CD4-positive, alpha-beta memory T cell (primary cell): Measurements from ENCODE around the gene YTHDF1. TPM values are rescaled to one million over a fixed set of nuclear protein-coding genes. Genes with fewer than 3 reads are reported as not detected.

Experiments used
- CTCF ChIA-PET: fragments of 350-600 bp; sonication (Branson Sonifier 250); formaldehyde crosslinking; loops from one replicate; lab custom pipeline; 2021; ENCODE audit warnings: inconsistent platforms; ENCODE audit not compliant: partially characterized antibody; lab: Charles Lee
- POLR2A ChIA-PET: fragments of 350-600 bp; sonication (Branson Sonifier 250); formaldehyde crosslinking; loops from one replicate; lab custom pipeline; 2021; ENCODE audit not compliant: partially characterized antibody; lab: Charles Lee
- DNase-seq, 5 donors: peaks; one replicate each; pipeline versions ENCODE4 v3.0.0 to v3.0.0-alpha.2; 2020 to 2022; ENCODE audit warnings: mixed read lengths in 1 of 5
- H3K27ac ChIP-seq: one replicate; pipeline ENCODE4 v1.7.0; 2013; ENCODE audit warnings: low read depth, low read length
- H3K27me3 ChIP-seq: 2 replicates; pipeline ENCODE4 v1.7.0; 2013; ENCODE audit warnings: mild to moderate bottlenecking, low read length, moderate library complexity; ENCODE audit not compliant: insufficient read depth
- H3K36me3 ChIP-seq: 2 replicates; pipeline ENCODE4 v1.7.0; 2013; ENCODE audit warnings: mild to moderate bottlenecking, low read length, moderate library complexity; ENCODE audit not compliant: insufficient read depth
- H3K4me1 ChIP-seq: 2 replicates; pipeline ENCODE4 v1.7.0; 2013; ENCODE audit warnings: mild to moderate bottlenecking, low read length, moderate library complexity; ENCODE audit not compliant: insufficient read depth
- H3K4me3 ChIP-seq, 2 donors: one replicate each; pipeline ENCODE4 v1.7.0; 2013; ENCODE audit warnings: low read length in 2 of 2, mild to moderate bottlenecking in 1 of 2
- H3K9me3 ChIP-seq, 2 donors: one replicate each; pipeline ENCODE4 v1.7.0; 2013; ENCODE audit warnings: low read length in 2 of 2, control low read depth in 1 of 2; ENCODE audit not compliant: control insufficient read depth in 1 of 2
- H3K27ac Mint-ChIP-seq, 7 donors: one replicate each; pipeline ENCODE4 v1.8.0; 2020 to 2021; ENCODE audit warnings: mixed read lengths in 7 of 7, mild to moderate bottlenecking in 6 of 7, inconsistent platforms in 3 of 7, moderate library complexity in 3 of 7
- H3K27me3 Mint-ChIP-seq, 2 donors: one replicate each; pipeline ENCODE4 v1.8.0; 2020 to 2021; ENCODE audit warnings: mixed read lengths in 2 of 2
- H3K36me3 Mint-ChIP-seq, 2 donors: one replicate each; pipeline ENCODE4 v1.8.0; 2020 to 2021; ENCODE audit warnings: mixed read lengths in 2 of 2, inconsistent platforms in 1 of 2, mild to moderate bottlenecking in 1 of 2
- H3K4me1 Mint-ChIP-seq, 4 donors: one replicate each; pipeline ENCODE4 v1.8.0; 2020 to 2021; ENCODE audit warnings: mixed read lengths in 4 of 4, mild to moderate bottlenecking in 1 of 4
- H3K4me3 Mint-ChIP-seq, 8 donors: one replicate each; pipeline ENCODE4 v1.8.0; 2020 to 2021; ENCODE audit warnings: mixed read lengths in 8 of 8, mild to moderate bottlenecking in 7 of 8, moderate library complexity in 6 of 8, inconsistent platforms in 3 of 8
- H3K9me3 Mint-ChIP-seq, 8 donors: one replicate each; pipeline ENCODE4 v1.8.0; 2020 to 2021; ENCODE audit warnings: mixed read lengths in 8 of 8, mild to moderate bottlenecking in 5 of 8, inconsistent platforms in 3 of 8, moderate library complexity in 1 of 8
- intact Hi-C: fragments of 100-400 bp; cut with micrococcal nuclease; formaldehyde crosslinking; loops from one replicate; pipeline ENCODE4 v1.15.1; 2023
- polyA plus RNA-seq, 2 donors: library from polyadenylated mRNA; unstranded; fragments of 300-500 nt; fragmentation: Illumina TruSeq; gene quantifications; one replicate each; pipeline ENCODE4 v1.2.3, GENCODE V29; 2021
- total RNA-seq, 2 experiments: library from RNA; stranded (reverse); gene quantifications; one replicate each; pipeline ENCODE4 v1.2.3, GENCODE V29; 2021

Gene YTHDF1
- total and polyA plus RNA-seq, 4 experiments from 2014 or later, result 21.1 to 48.1 (median 45.4) TPM

GRCh38 chr20:63196768-63197470, 19.0 kb downstream of the YTHDF1 start:
- Histone ChIP-seq H3K9me3 (no peaks in the 10 kb centered on the region), H3K36me3 (peaks cover 27% of the 10 kb centered on the region), H3K27ac (no peak overlapping the region), H3K4me3 (no peak overlapping the region), H3K4me1 (peaks cover 13% of the 10 kb centered on the region), H3K27me3 (no peaks in the 10 kb centered on the region)
- Mint-ChIP-seq H3K27ac (peak overlapping the region in 2 of 7 donors; percentile 50 to 85), H3K9me3 (no peaks in the 10 kb centered on the region), H3K27me3 (no peaks in the 10 kb centered on the region), H3K36me3 (peaks cover 39 to 64% of the 10 kb centered on the region in 2 donors), H3K4me3 (peak overlapping the region in 1 of 8 donors; percentile 15), H3K4me1 (peaks cover 12 to 43% (median 24%) of the 10 kb centered on the region in 4 donors)
- ChIA-PET CTCF (interaction anchor here (1.1 kb wide), 1 partner anchor 27 kb away, joined by 4 read pairs; no protein-coding TSS in a partner anchor), POLR2A (no interaction called here)
- intact Hi-C loops, result no loop called here
- no peak for DNase-seq

DNA sequence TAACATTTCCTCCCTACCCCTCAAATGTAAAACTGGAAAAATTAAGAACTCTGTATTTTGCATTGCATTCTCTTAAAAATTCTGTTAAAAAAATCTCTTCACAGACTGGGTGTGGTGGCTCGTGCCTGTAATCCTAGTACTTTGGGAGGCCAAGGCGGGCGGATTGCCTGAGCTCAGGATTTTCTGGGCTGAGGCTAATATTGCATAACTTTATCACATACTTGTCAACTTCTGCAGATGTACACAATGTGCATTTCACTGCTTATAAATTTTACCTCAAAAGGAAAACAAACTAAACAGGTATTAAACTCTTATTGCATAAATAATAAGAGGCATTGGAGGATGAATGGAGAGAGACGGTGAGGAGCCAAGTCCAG, 21.1 kb downstream of the YTHDF1 start:
- POLR2A ChIA-PET, result no interaction called here
- no peak overlapping the region for H3K27ac Mint-ChIP-seq

GRCh38 chr20:63194007-63194796, 21.7 kb downstream of the YTHDF1 start:
- intact Hi-C loops, result no loop called here
- Histone ChIP-seq H3K4me1 (peaks cover 13% of the 10 kb centered on the region), H3K36me3 (peaks cover 27% of the 10 kb centered on the region), H3K4me3 (no peak overlapping the region), H3K27me3 (no peaks in the 10 kb centered on the region), H3K27ac (no peak overlapping the region), H3K9me3 (no peaks in the 10 kb centered on the region)
- Mint-ChIP-seq H3K27me3 (no peaks in the 10 kb centered on the region), H3K4me1 (peaks cover 8 to 27% (median 14%) of the 10 kb centered on the region in 4 donors), H3K9me3 (no peaks in the 10 kb centered on the region), H3K36me3 (peaks cover 31 to 42% of the 10 kb centered on the region in 2 donors), H3K4me3 (no peak overlapping the region), H3K27ac (no peak overlapping the region)
- ChIA-PET CTCF (no interaction called here), POLR2A (no interaction called here)
- DNase-seq, result no peak

More for the DNA sequence above, 21.1 kb downstream of the YTHDF1 start:
- intact Hi-C loops, result no loop called here
- CTCF ChIA-PET, result no interaction called here
- Mint-ChIP-seq H3K27me3 (no peaks in the 10 kb centered on the region), H3K4me1 (peaks cover 8 to 33% (median 18%) of the 10 kb centered on the region in 4 donors), H3K4me3 (no peak overlapping the region), H3K36me3 (peaks cover 31 to 47% of the 10 kb centered on the region in 2 donors), H3K9me3 (no peaks in the 10 kb centered on the region)
- Histone ChIP-seq H3K36me3 (peaks cover 27% of the 10 kb centered on the region), H3K27me3 (no peaks in the 10 kb centered on the region), H3K4me1 (peaks cover 13% of the 10 kb centered on the region), H3K9me3 (no peaks in the 10 kb centered on the region), H3K4me3 (no peak overlapping the region), H3K27ac (no peak overlapping the region)
- DNase-seq, result no peak

DNA sequence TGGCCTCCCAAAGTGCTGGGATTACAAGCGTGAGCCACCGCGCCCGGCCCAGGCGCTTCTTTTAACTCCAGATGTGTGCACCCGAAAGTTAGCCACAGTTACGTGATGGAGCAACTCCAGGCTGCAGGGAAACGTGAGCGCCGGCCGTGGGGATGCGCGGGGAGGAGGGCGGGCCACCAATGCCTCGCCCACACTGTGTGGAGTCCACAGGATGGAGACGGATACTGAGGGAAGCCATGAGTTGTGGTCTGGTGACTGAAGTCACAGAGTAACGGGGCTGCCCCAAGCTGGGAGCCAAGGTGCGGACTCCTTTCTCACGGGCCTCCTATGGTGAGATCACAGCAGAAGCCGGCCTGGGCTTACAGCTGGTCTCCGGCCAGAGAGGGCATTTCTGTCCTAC, 23.2 kb downstream of the YTHDF1 start:
- Mint-ChIP-seq H3K4me3 (no peak overlapping the region), H3K9me3 (no peaks in the 10 kb centered on the region), H3K27ac (no peak overlapping the region), H3K27me3 (no peaks in the 10 kb centered on the region), H3K36me3 (peaks cover 25 to 31% of the 10 kb centered on the region in 2 donors), H3K4me1 (peaks cover 3 to 15% (median 8%) of the 10 kb centered on the region in 4 donors)
- no peak overlapping the region for H3K27ac ChIP-seq
- no peaks in the 10 kb centered on the region for H3K9me3 ChIP-seq
- no peaks in the 10 kb centered on the region for H3K27me3 ChIP-seq
- peaks cover 23% of the 10 kb centered on the region for H3K36me3 ChIP-seq
- ChIA-PET POLR2A (no interaction called here), CTCF (no interaction called here)
- DNase-seq, result no peak
- peaks cover 13% of the 10 kb centered on the region for H3K4me1 ChIP-seq
- intact Hi-C loops, result no loop called here
- H3K4me3 ChIP-seq, result no peak overlapping the region

- CTCF ChIA-PET, result no interaction called here
- Mint-ChIP-seq H3K27me3 (no peaks in the 10 kb centered on the region), H3K9me3 (no peaks in the 10 kb centered on the region), H3K4me3 (no peak overlapping the region), H3K36me3 (peaks cover 16 to 20% of the 10 kb centered on the region in 2 donors), H3K27ac (no peak overlapping the region), H3K4me1 (peaks cover 1 to 3% (median 2%) of the 10 kb centered on the region in 4 donors)
- Histone ChIP-seq H3K9me3 (no peaks in the 10 kb centered on the region), H3K27ac (no peak overlapping the region), H3K27me3 (no peaks in the 10 kb centered on the region), H3K36me3 (peaks cover 18% of the 10 kb centered on the region), H3K4me1 (peaks cover 1% of the 10 kb centered on the region), H3K4me3 (no peak overlapping the region)
- POLR2A ChIA-PET, result no interaction called here
- intact Hi-C loops, result no loop called here
- no peak for DNase-seq
These were observed 24.5 kb downstream of the YTHDF1 start for GRCh38 chr20:63191400-63191799.

DNA sequence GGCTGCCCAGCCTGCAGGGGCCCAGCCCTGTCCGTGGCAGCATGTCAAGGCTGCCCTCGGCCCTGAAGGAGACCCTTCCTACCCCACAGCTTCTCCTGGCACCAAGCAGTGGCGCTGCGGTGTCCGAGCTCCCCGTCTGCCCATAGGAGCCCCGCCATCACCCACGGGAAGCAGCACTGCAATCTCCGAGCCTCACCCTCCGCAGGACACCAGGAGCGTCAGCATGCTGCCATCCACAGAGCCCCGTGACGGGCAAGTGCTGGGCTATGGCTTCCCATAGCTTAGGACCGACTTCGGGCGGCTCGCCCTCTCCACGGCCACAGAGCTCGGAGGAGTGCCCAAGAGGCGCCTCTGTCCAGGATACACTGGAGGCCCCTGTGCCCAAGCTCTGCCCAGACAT, 25.1 kb downstream of the YTHDF1 start:
- no peaks in the 10 kb centered on the region for H3K9me3 ChIP-seq
- ChIA-PET POLR2A (no interaction called here), CTCF (no interaction called here)
- Mint-ChIP-seq H3K9me3 (no peaks in the 10 kb centered on the region), H3K4me3 (no peak overlapping the region), H3K36me3 (peaks cover 12 to 14% of the 10 kb centered on the region in 2 donors), H3K27me3 (no peaks in the 10 kb centered on the region), H3K27ac (no peak overlapping the region), H3K4me1 (peaks cover 0 to 3% (median 0%) of the 10 kb centered on the region in 4 donors)
- intact Hi-C loops, result no loop called here
- H3K4me1 ChIP-seq, result no peaks in the 10 kb centered on the region
- H3K4me3 ChIP-seq, result no peak overlapping the region
- no peak overlapping the region for H3K27ac ChIP-seq
- peaks cover 16% of the 10 kb centered on the region for H3K36me3 ChIP-seq
- no peak for DNase-seq
- no peaks in the 10 kb centered on the region for H3K27me3 ChIP-seq

DNA sequence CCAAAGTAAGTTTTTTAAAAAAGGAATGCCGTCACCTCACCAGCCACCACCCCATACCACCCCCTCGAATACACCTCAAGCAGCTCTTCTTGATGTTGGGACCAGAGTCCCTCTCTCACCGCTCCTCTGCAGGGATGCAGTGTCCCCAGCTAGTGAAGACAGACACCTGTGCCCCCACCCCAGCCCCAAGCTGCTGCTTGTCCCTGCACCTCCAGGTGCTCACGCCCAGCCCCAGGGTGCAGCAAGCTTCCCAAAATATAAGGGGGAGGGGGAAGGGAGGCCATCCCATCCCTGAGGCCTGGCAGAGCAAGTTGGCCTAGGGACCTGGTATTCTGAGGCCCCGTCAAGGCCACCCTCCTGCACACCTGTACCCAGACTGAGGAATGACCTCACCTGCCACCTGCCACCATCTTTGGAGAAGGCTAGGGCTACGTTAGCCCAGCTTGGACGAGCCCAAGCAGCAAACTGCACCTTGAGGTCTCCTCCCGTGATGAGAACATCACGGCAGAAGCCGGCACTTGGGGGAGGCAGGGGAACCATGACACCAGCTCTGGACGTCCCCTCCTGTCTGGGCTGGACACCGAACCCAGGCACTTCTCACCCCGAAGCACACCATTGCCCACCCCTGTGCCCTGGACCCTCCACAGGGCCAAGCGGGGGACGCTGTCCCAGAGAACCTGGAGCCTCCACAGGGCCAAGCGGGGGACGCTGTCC, 25.9 kb downstream of the YTHDF1 start:
- CTCF ChIA-PET, result no interaction called here
- Histone ChIP-seq H3K9me3 (no peaks in the 10 kb centered on the region), H3K36me3 (peaks cover 7% of the 10 kb centered on the region), H3K27ac (no peak overlapping the region), H3K4me1 (no peaks in the 10 kb centered on the region), H3K27me3 (no peaks in the 10 kb centered on the region), H3K4me3 (no peak overlapping the region)
- POLR2A ChIA-PET, result no interaction called here
- Mint-ChIP-seq H3K27ac (peak overlapping the region in 1 of 7 donors; percentile 3), H3K27me3 (no peaks in the 10 kb centered on the region), H3K4me3 (no peak overlapping the region), H3K36me3 (peaks cover 4 to 6% of the 10 kb centered on the region in 2 donors), H3K4me1 (peaks cover 0 to 3% (median 0%) of the 10 kb centered on the region in 4 donors), H3K9me3 (no peaks in the 10 kb centered on the region)
- intact Hi-C loops, result no loop called here
- DNase-seq, result no peak
